Activated CD8-positive, alpha-beta T cell treated with anti-CD3 and anti-CD28 coated beads, Interleukin-2, amount 10 ng/mL, durations not matched to agents 7 days and 5 days (primary cell): Measurements from ENCODE around the gene STRIP2. TPM values are rescaled to one million over a fixed set of nuclear protein-coding genes. Genes with fewer than 3 reads are reported as not detected.
A peak's percentile ranks its signal among the peaks of the same experiment; 100 is the strongest.

Experiments
- ATAC-seq: fragments of 150-1000 bp; cut with Tn5 transposase; one replicate; pipeline ENCODE4 v1.10.0; 2021; ENCODE audit warnings: moderate library complexity
- CTCF ChIA-PET: fragments of 350-600 bp; sonication (Branson Sonifier 250); formaldehyde crosslinking; loops from one replicate; lab custom pipeline; 2021; ENCODE audit warnings: antibody characterized with exemption; lab: Charles Lee
- POLR2A ChIA-PET: fragments of 350-600 bp; sonication (Branson Sonifier 250); formaldehyde crosslinking; loops from one replicate; lab custom pipeline; 2021; ENCODE audit warnings: antibody characterized with exemption; lab: Charles Lee
- DNase-seq: peaks from one replicate; pipeline ENCODE4 v3.0.0-alpha.2; 2020
- H3K27ac Mint-ChIP-seq: one replicate; pipeline ENCODE4 v1.8.0; 2021; ENCODE audit warnings: mild to moderate bottlenecking, mixed read lengths
- H3K27me3 Mint-ChIP-seq: one replicate; pipeline ENCODE4 v1.8.0; 2021; ENCODE audit warnings: low read depth, mixed read lengths
- H3K36me3 Mint-ChIP-seq: one replicate; pipeline ENCODE4 v1.8.0; 2021; ENCODE audit warnings: low read depth, mixed read lengths
- H3K4me1 Mint-ChIP-seq: one replicate; pipeline ENCODE4 v1.8.0; 2021; ENCODE audit warnings: low read depth, mixed read lengths
- H3K4me3 Mint-ChIP-seq: one replicate; pipeline ENCODE4 v1.8.0; 2021; ENCODE audit warnings: mild to moderate bottlenecking, mixed read lengths
- H3K9me3 Mint-ChIP-seq: one replicate; pipeline ENCODE4 v1.8.0; 2022; ENCODE audit warnings: mixed read lengths; ENCODE audit not compliant: insufficient read depth
- total RNA-seq, 2 experiments: library from RNA; stranded (reverse); gene quantifications; one replicate each; pipeline ENCODE4 v1.2.3, GENCODE V29; 2021

Gene STRIP2
- total RNA-seq, 2 experiments from 2014 or later = 6.6 to 7.1 TPM

- POLR2A ChIA-PET = interaction anchor here (0.6 kb wide), 2 partner anchors 48 to 1803 kb away, joined by 3 read pairs; no protein-coding TSS in a partner anchor
- no peaks in the 10 kb centered on the region for H3K9me3 Mint-ChIP-seq
- peaks cover 3% of the 10 kb centered on the region for H3K27me3 Mint-ChIP-seq
- peaks cover 3% of the 10 kb centered on the region for H3K36me3 Mint-ChIP-seq
- peaks cover 4% of the 10 kb centered on the region for H3K4me1 Mint-ChIP-seq
- ATAC-seq = no peak
- CTCF ChIA-PET = interaction anchor here (2.7 kb wide), 1 partner anchor 7 kb away, joined by 13 read pairs; the partner anchor contains the start of gene STRIP2
- no peak for DNase-seq
- no peak overlapping the region for H3K4me3 Mint-ChIP-seq
- no peak overlapping the region for H3K27ac Mint-ChIP-seq
Measured at GRCh38 chr7:129426482-129426881, 7.8 kb upstream of the STRIP2 start.

GRCh38 chr7:129427526-129428045, 6.6 kb upstream of the STRIP2 start:
- DNase-seq (no peak), ATAC-seq (no peak)
- peaks cover 3% of the 10 kb centered on the region for H3K36me3 Mint-ChIP-seq
- peaks cover 9% of the 10 kb centered on the region for H3K27me3 Mint-ChIP-seq
- peaks cover 4% of the 10 kb centered on the region for H3K4me1 Mint-ChIP-seq
- H3K27ac Mint-ChIP-seq = no peak overlapping the region
- no peak overlapping the region for H3K4me3 Mint-ChIP-seq
- ChIA-PET POLR2A (no interaction called here), CTCF (interaction anchor here (0.7 to 1.4 kb wide), 3 partner anchors 59 to 185 kb away, joined by 3 read pairs; no protein-coding TSS in a partner anchor)
- H3K9me3 Mint-ChIP-seq = no peaks in the 10 kb centered on the region

- Mint-ChIP-seq H3K27ac (no peak overlapping the region), H3K4me1 (peaks cover 20% of the 10 kb centered on the region), H3K36me3 (peaks cover 6% of the 10 kb centered on the region), H3K4me3 (no peak overlapping the region), H3K27me3 (peaks cover 28% of the 10 kb centered on the region), H3K9me3 (no peaks in the 10 kb centered on the region)
- ChIA-PET CTCF (interaction anchor here (1.0 to 4.7 kb wide), 3 partner anchors 56 to 340 kb away, joined by 3 to 48 read pairs (median 37); no protein-coding TSS in a partner anchor), POLR2A (no interaction called here)
- DNase-seq (no peak), ATAC-seq (no peak)
Measured at GRCh38 chr7:129431911-129432643, 2.2 kb upstream of the STRIP2 start.

GRCh38 chr7:129434675-129435318, 565 bp downstream of the STRIP2 start:
- ATAC-seq = no peak
- peaks cover 28% of the 10 kb centered on the region for H3K27me3 Mint-ChIP-seq
- peak overlapping the region; percentile 88 for H3K4me3 Mint-ChIP-seq
- peak overlapping the region; percentile 4 for H3K27ac Mint-ChIP-seq
- ChIA-PET CTCF (interaction anchor here (0.9 to 4.7 kb wide), 17 partner anchors 9 to 576 kb away, joined by 3 to 48 read pairs (median 4); no protein-coding TSS in a partner anchor), POLR2A (interaction anchor here (0.9 kb wide), 2 partner anchors 66 to 172 kb away, joined by 3 read pairs; no protein-coding TSS in a partner anchor)
- no peak for DNase-seq
- no peaks in the 10 kb centered on the region for H3K9me3 Mint-ChIP-seq
- H3K36me3 Mint-ChIP-seq = peaks cover 3% of the 10 kb centered on the region
- H3K4me1 Mint-ChIP-seq = peaks cover 24% of the 10 kb centered on the region

- peaks cover 24% of the 10 kb centered on the region for H3K4me1 Mint-ChIP-seq
- ATAC-seq = no peak
- no peak for DNase-seq
Measured at GRCh38 chr7:129435414-129435829, 1.2 kb downstream of the STRIP2 start.

GRCh38 chr7:129436335-129436923, 2.2 kb downstream of the STRIP2 start:
- Mint-ChIP-seq H3K9me3 (no peaks in the 10 kb centered on the region), H3K27me3 (peaks cover 26% of the 10 kb centered on the region), H3K4me1 (peaks cover 24% of the 10 kb centered on the region), H3K4me3 (no peak overlapping the region), H3K36me3 (peaks cover 11% of the 10 kb centered on the region), H3K27ac (no peak overlapping the region)
- DNase-seq = no peak
- ATAC-seq = no peak
- ChIA-PET POLR2A (no interaction called here), CTCF (interaction anchor here (1.3 to 4.7 kb wide), 2 partner anchors 35 to 60 kb away, joined by 3 to 37 read pairs; no protein-coding TSS in a partner anchor)

More at GRCh38 chr7:129435414-129435829, 1.2 kb downstream of the STRIP2 start:
- Mint-ChIP-seq H3K27me3 (peaks cover 28% of the 10 kb centered on the region), H3K9me3 (no peaks in the 10 kb centered on the region), H3K27ac (peak overlapping the region; percentile 4), H3K4me3 (peak overlapping the region; percentile 88), H3K36me3 (peaks cover 8% of the 10 kb centered on the region)
- ChIA-PET POLR2A (interaction anchor here (0.9 kb wide), 1 partner anchor 67 kb away, joined by 6 read pairs; no protein-coding TSS in a partner anchor), CTCF (interaction anchor here (0.8 to 4.7 kb wide), 5 partner anchors 10 to 67 kb away, joined by 3 to 48 read pairs (median 8); no protein-coding TSS in a partner anchor)

- peaks cover 11% of the 10 kb centered on the region for H3K36me3 Mint-ChIP-seq
- H3K27ac Mint-ChIP-seq = no peak overlapping the region
- H3K4me1 Mint-ChIP-seq = peaks cover 24% of the 10 kb centered on the region
- H3K9me3 Mint-ChIP-seq = no peaks in the 10 kb centered on the region
- POLR2A ChIA-PET = no interaction called here
- ATAC-seq (no peak), DNase-seq (no peak)
- peaks cover 20% of the 10 kb centered on the region for H3K27me3 Mint-ChIP-seq
- H3K4me3 Mint-ChIP-seq = no peak overlapping the region
- CTCF ChIA-PET = interaction anchor here (1.3 kb wide), 1 partner anchor 36 kb away, joined by 3 read pairs; no protein-coding TSS in a partner anchor
Measured at GRCh38 chr7:129437190-129437589, 3.0 kb downstream of the STRIP2 start.

- ChIA-PET CTCF (interaction anchor here (1.0 to 2.3 kb wide), 6 partner anchors 14 to 491 kb away, joined by 3 to 15 read pairs (median 4); no protein-coding TSS in a partner anchor), POLR2A (no interaction called here)
- no peak overlapping the region for H3K27ac Mint-ChIP-seq
- DNase-seq (no peak), ATAC-seq (no peak)
- H3K4me1 Mint-ChIP-seq = peaks cover 20% of the 10 kb centered on the region
- H3K36me3 Mint-ChIP-seq = peaks cover 11% of the 10 kb centered on the region
- peaks cover 11% of the 10 kb centered on the region for H3K27me3 Mint-ChIP-seq
- no peak overlapping the region for H3K4me3 Mint-ChIP-seq
- H3K9me3 Mint-ChIP-seq = no peaks in the 10 kb centered on the region
Measured at GRCh38 chr7:129438281-129438838, 4.1 kb downstream of the STRIP2 start.

- H3K27ac Mint-ChIP-seq = no peak overlapping the region
- POLR2A ChIA-PET = no interaction called here
- peaks cover 15% of the 10 kb centered on the region for H3K4me1 Mint-ChIP-seq
- no peak overlapping the region for H3K4me3 Mint-ChIP-seq
- H3K9me3 Mint-ChIP-seq = no peaks in the 10 kb centered on the region
- H3K27me3 Mint-ChIP-seq = peaks cover 10% of the 10 kb centered on the region
- H3K36me3 Mint-ChIP-seq = peaks cover 11% of the 10 kb centered on the region
- DNase-seq = no peak
- CTCF ChIA-PET = interaction anchor here (1.0 to 2.3 kb wide), 7 partner anchors 15 to 491 kb away, joined by 3 to 15 read pairs (median 4); no protein-coding TSS in a partner anchor
- ATAC-seq = no peak
Measured at GRCh38 chr7:129438839-129439651, 4.8 kb downstream of the STRIP2 start.

GRCh38 chr7:129439963-129440625, 5.9 kb downstream of the STRIP2 start:
- ChIA-PET CTCF (interaction anchor here (1.0 to 2.3 kb wide), 6 partner anchors 31 to 492 kb away, joined by 3 to 15 read pairs (median 6); no protein-coding TSS in a partner anchor), POLR2A (no interaction called here)
- H3K36me3 Mint-ChIP-seq = peaks cover 15% of the 10 kb centered on the region
- H3K9me3 Mint-ChIP-seq = no peaks in the 10 kb centered on the region
- no peak overlapping the region for H3K4me3 Mint-ChIP-seq
- ATAC-seq = no peak
- no peak for DNase-seq
- peaks cover 9% of the 10 kb centered on the region for H3K27me3 Mint-ChIP-seq
- H3K4me1 Mint-ChIP-seq = peaks cover 13% of the 10 kb centered on the region
- no peak overlapping the region for H3K27ac Mint-ChIP-seq
